IMR-90 (cell line): ENCODE results near the gene SH2D5. TPM values are rescaled to one million over a fixed set of nuclear protein-coding genes. Genes with fewer than 3 reads are reported as not detected.

Experiments
- ATAC-seq: fragments of 200-7000 bp; cut with Tn5 transposase; 2 replicates; pipeline ENCODE4 v1.9.1; 2020; ENCODE audit warnings: low read depth, mild to moderate bottlenecking, moderate library complexity
- BruUV-seq: library from RNA; stranded (reverse); fragments of 400-500 nt; replicated peaks from 2 replicates; lab custom pipeline; 2021; lab: Mats Ljungman, UMichigan
- CTCF ChIA-PET: fragments of 300-600 bp; formaldehyde crosslinking; extraction: SDS; loops from one replicate; lab custom pipeline; 2021; ENCODE audit warnings: antibody characterized with exemption; lab: Yijun Ruan, JAX
- POLR2A ChIA-PET: fragments of 300-600 bp; sonication (Branson Sonifier 250); formaldehyde crosslinking; loops from one replicate; lab custom pipeline; 2022; ENCODE audit warnings: antibody characterized with exemption; ENCODE audit not compliant: unreplicated experiment; lab: Charles Lee
- DNase-seq: peaks from one replicate; pipeline ENCODE4 v3.0.0; 2013
- H2AFZ ChIP-seq: replicated peaks from 2 replicates; pipeline ENCODE3; 2013; ENCODE audit warnings: low read length, mild to moderate bottlenecking; ENCODE audit not compliant: poor library complexity
- H2AK5ac ChIP-seq: 2 replicates; pipeline ENCODE4 v1.6.1; 2013; ENCODE audit warnings: low read depth, low read length, inconsistent platforms
- H2AK9ac ChIP-seq: replicated peaks from 2 replicates; pipeline ENCODE3; 2013; ENCODE audit warnings: mild to moderate bottlenecking, low read depth, low read length, moderate library complexity; ENCODE audit not compliant: poor library complexity
- H2BK120ac ChIP-seq: 2 replicates; pipeline ENCODE4 v1.6.1; 2013; ENCODE audit warnings: low read depth, low read length, inconsistent platforms
- H2BK15ac ChIP-seq: 3 replicates; pipeline ENCODE4 v1.6.1; 2013; ENCODE audit warnings: low read depth, low read length, inconsistent platforms
- H2BK20ac ChIP-seq: 2 replicates; pipeline ENCODE4 v1.6.1; 2013; ENCODE audit warnings: low read depth, mild to moderate bottlenecking, inconsistent platforms, low read length, moderate library complexity
- H2BK5ac ChIP-seq: 2 replicates; pipeline ENCODE4 v1.6.1; 2013; ENCODE audit warnings: mild to moderate bottlenecking, low read depth, low read length, inconsistent platforms; ENCODE audit not compliant: poor library complexity, severe bottlenecking
- H3K14ac ChIP-seq: replicated peaks from 2 replicates; pipeline ENCODE4 v1.6.1; 2013; ENCODE audit warnings: low read depth, low read length, inconsistent platforms
- H3K18ac ChIP-seq: 2 replicates; pipeline ENCODE4 v1.6.1; 2013; ENCODE audit warnings: low read depth, low read length, control low read depth
- H3K23ac ChIP-seq: 2 replicates; pipeline ENCODE4 v1.6.1; 2013; ENCODE audit warnings: low read depth, low read length, inconsistent platforms
- H3K27ac ChIP-seq: 2 replicates; pipeline ENCODE4 v1.5.1; 2013; ENCODE audit warnings: mild to moderate bottlenecking, control low read depth, low read length; ENCODE audit not compliant: insufficient read depth
- H3K27me3 ChIP-seq: 2 replicates; pipeline ENCODE4 v1.6.1; 2013; ENCODE audit warnings: low read length; ENCODE audit not compliant: control insufficient read depth, insufficient read depth
- H3K36me3 ChIP-seq: 2 replicates; pipeline ENCODE4 v1.6.1; 2013; ENCODE audit warnings: low read length, mixed read lengths; ENCODE audit not compliant: control insufficient read depth, insufficient read depth
- H3K4ac ChIP-seq: 2 replicates; pipeline ENCODE4 v1.6.1; 2013; ENCODE audit warnings: low read depth, low read length, inconsistent platforms
- H3K4me1 ChIP-seq: 2 replicates; pipeline ENCODE4 v1.6.1; 2013; ENCODE audit warnings: low read length, mixed read lengths; ENCODE audit not compliant: control insufficient read depth, insufficient read depth
- H3K4me2 ChIP-seq: 2 replicates; pipeline ENCODE4 v1.6.1; 2013; ENCODE audit warnings: low read depth, mild to moderate bottlenecking, control low read depth, low read length, moderate library complexity
- H3K4me3 ChIP-seq: 2 replicates; pipeline ENCODE4 v1.5.1; 2013; ENCODE audit warnings: low read depth, mild to moderate bottlenecking, control low read depth, low read length, moderate library complexity; ENCODE audit not compliant: insufficient read depth
- H3K56ac ChIP-seq: 2 replicates; pipeline ENCODE4 v1.6.1; 2013; ENCODE audit warnings: low read length, inconsistent platforms; ENCODE audit not compliant: insufficient read depth; ENCODE audit errors: extremely low read depth
- H3K79me1 ChIP-seq, 2 experiments: 2 replicates each; pipeline ENCODE4 v1.6.1; 2013; ENCODE audit warnings: low read length in 2 of 2, inconsistent platforms in 1 of 2, low read depth in 1 of 2
- H3K9ac ChIP-seq: 2 replicates; pipeline ENCODE4 v1.6.1; 2013; ENCODE audit warnings: low read depth, low read length, control low read depth
- H3K9me1 ChIP-seq: 2 replicates; pipeline ENCODE4 v1.6.1; 2013; ENCODE audit warnings: low read length, inconsistent platforms; ENCODE audit not compliant: insufficient read depth
- H3K9me3 ChIP-seq: 2 replicates; pipeline ENCODE4 v1.6.1; 2013; ENCODE audit warnings: low read length; ENCODE audit not compliant: control insufficient read depth, insufficient read depth
- H4K20me1 ChIP-seq: 2 replicates; pipeline ENCODE4 v1.6.1; 2013; ENCODE audit warnings: low read length, inconsistent platforms; ENCODE audit not compliant: insufficient read depth
- H4K5ac ChIP-seq: 2 replicates; pipeline ENCODE4 v1.6.1; 2013; ENCODE audit warnings: mild to moderate bottlenecking, low read depth, low read length, control low read depth
- H4K8ac ChIP-seq, 2 experiments: 2 replicates each; pipeline ENCODE4 v1.6.1; 2013; ENCODE audit warnings: low read depth in 2 of 2, low read length in 2 of 2, control low read depth in 1 of 2, inconsistent platforms in 1 of 2
- H4K91ac ChIP-seq: 2 replicates; pipeline ENCODE4 v1.6.1; 2013; ENCODE audit warnings: low read depth, low read length, inconsistent platforms; ENCODE audit not compliant: insufficient read depth
- BHLHE40 ChIP-seq: fragments of 150-350 bp; IDR thresholded peaks from 2 replicates; pipeline ENCODE4 v1.6.1; 2016; ENCODE audit warnings: mild to moderate bottlenecking, low read depth, low read length
- CEBPB ChIP-seq: IDR thresholded peaks from 2 replicates; pipeline ENCODE4 v1.6.1; 2012; ENCODE audit warnings: low read depth, low read length, improper control_type of control experiment
- CHD1 ChIP-seq: IDR thresholded peaks from 2 replicates; pipeline ENCODE4 v1.6.1; 2012; ENCODE audit warnings: low read depth, low read length, improper control_type of control experiment
- CTCF ChIP-seq: conservative IDR thresholded peaks from 2 replicates; pipeline ENCODE4 v1.5.1; 2012; ENCODE audit warnings: mild to moderate bottlenecking, low read depth, low read length, improper control_type of control experiment
- FOS ChIP-seq: fragments of 150-350 bp; IDR thresholded peaks from 2 replicates; pipeline ENCODE4 v1.6.1; 2016; ENCODE audit warnings: low read depth, low read length
- MAFK ChIP-seq: IDR thresholded peaks from 2 replicates; pipeline ENCODE4 v1.6.1; 2012; ENCODE audit warnings: low read depth, low read length, improper control_type of control experiment
- MAZ ChIP-seq: IDR thresholded peaks from 2 replicates; pipeline ENCODE4 v1.6.1; 2012; ENCODE audit warnings: low read depth, mild to moderate bottlenecking, low read length, improper control_type of control experiment, moderate library complexity, borderline replicate concordance
- MXI1 ChIP-seq: IDR thresholded peaks from 2 replicates; pipeline ENCODE4 v1.6.1; 2012; ENCODE audit warnings: low read depth, mild to moderate bottlenecking, low read length, moderate library complexity, borderline replicate concordance
- RAD21 ChIP-seq: IDR thresholded peaks from 2 replicates; pipeline ENCODE4 v1.6.1; 2012; ENCODE audit warnings: low read length, improper control_type of control experiment
- RFX5 ChIP-seq: IDR thresholded peaks from 2 replicates; pipeline ENCODE4 v1.8.0; 2012; ENCODE audit warnings: low read depth, mild to moderate bottlenecking, low read length, moderate library complexity
- SMC3 ChIP-seq: fragments of 150-350 bp; IDR thresholded peaks from 2 replicates; pipeline ENCODE4 v1.6.1; 2016; ENCODE audit warnings: low read depth, mild to moderate bottlenecking, antibody characterized with exemption, low read length, moderate library complexity
- USF2 ChIP-seq: fragments of 150-350 bp; IDR thresholded peaks from 2 replicates; pipeline ENCODE4 v1.6.1; 2017; ENCODE audit warnings: mild to moderate bottlenecking, antibody characterized with exemption, low read length, low read depth
- WGBS, 2 experiments: methylation state at CpG; one replicate each; pipeline versions ENCODE4 v1.1.5 to v1.1.7; 2013; ENCODE audit warnings: missing lambda C conversion rate in 2 of 2; ENCODE audit not compliant: insufficient read length in 1 of 2; ENCODE audit errors: extremely low coverage in 2 of 2; 5-methylcytosine and 5-hydroxymethylcytosine counted together
- dilution Hi-C: fragments of 300-500 bp; cut with HindIII; formaldehyde crosslinking; loops from one replicate; pipeline ENCODE4 v1.14.3; 2018; ENCODE audit warnings: low sequenced_read_pairs; ENCODE audit not compliant: unreplicated experiment
- in situ Hi-C: fragments of 300-500 bp; cut with MboI; formaldehyde crosslinking; loops from 3 replicates; pipeline ENCODE4 v1.14.3; 2019; ENCODE audit warnings: low sequenced_read_pairs, inconsistent platforms, mixed read lengths
- intact Hi-C: fragments of 100-400 bp; cut with micrococcal nuclease; formaldehyde crosslinking; loops from 2 replicates; pipeline ENCODE4 v1.10.0; 2022
- polyA plus RNA-seq, 3 experiments: library from polyadenylated mRNA; depleted of rRNA; stranded (reverse); fragments of >200 nt; gene quantifications; 2 replicates each; pipeline ENCODE4 v1.2.3, GENCODE V29; 2012; ENCODE audit warnings: low replicate concordance in 1 of 3
- total RNA-seq: library from RNA; depleted of rRNA; stranded (reverse); fragments of >200 nt; gene quantifications from 2 replicates; pipeline ENCODE4 v1.2.3, GENCODE V29; 2012
- TF ChIP-seq, protein P1 (sequence below): fragments of 150-350 bp; IDR thresholded peaks from 2 replicates; pipeline ENCODE4 v1.6.1; 2016; ENCODE audit warnings: low read depth, mild to moderate bottlenecking, low read length, moderate library complexity, borderline replicate concordance

SH2D5 gene
- total and polyA plus RNA-seq, 2 of the 4 experiments (the other 2 are of a cell fraction): 7.2 to 14.4 TPM

GRCh38 chr1:20728371-20729154 lies 3.9 kb downstream of the SH2D5 start:
- no TSS peak for BruUV-seq
- Histone ChIP-seq H3K9ac (no peak overlapping the region), H3K14ac (no peak overlapping the region), H3K9me1 (peaks cover 9% of the 10 kb centered on the region; the same call in 1 of the 2 replicates), H3K4me3 (no peak overlapping the region), H3K23ac (no peak overlapping the region), H2AK5ac (no peak overlapping the region), H4K5ac (no peak overlapping the region), H2BK15ac (no peak overlapping the region), H4K20me1 (no peaks in the 10 kb centered on the region; the same call in 1 of the 2 replicates), H2AFZ (no peak overlapping the region), H3K4me1 (peaks cover 11% of the 10 kb centered on the region), H3K27ac (no peak overlapping the region), H2AK9ac (peak overlapping the region; percentile 8), H2BK5ac (no peak overlapping the region), H3K27me3 (no peaks in the 10 kb centered on the region), H3K4me2 (no peak overlapping the region), H3K9me3 (no peaks in the 10 kb centered on the region), H3K56ac (no peak overlapping the region), H2BK120ac (no peak overlapping the region), H3K79me1 (peaks cover 0 to 31% of the 10 kb centered on the region in 2 experiments; a peak in 2 of 4 replicates), H2BK20ac (no peak overlapping the region), H3K36me3 (no peaks in the 10 kb centered on the region), H4K91ac (no peak overlapping the region), H3K18ac (no peak overlapping the region), H4K8ac (no peak overlapping the region), H3K4ac (no peak overlapping the region)
- DNase-seq: no peak
- POLR2A ChIA-PET: no interaction called here
- no peak for ATAC-seq
- in situ Hi-C loops (no loop called here), intact Hi-C loops (no loop called here), dilution Hi-C loops (no loop called here)
- TF ChIP-seq BHLHE40 (no peak), SMC3 (no peak), RFX5 (no peak), CEBPB (no peak), RAD21 (no peak), MXI1 (no peak), FOS (no peak), CTCF (no peak), USF2 (no peak), CHD1 (no peak), MAFK (no peak), MAZ (no peak)
- TF ChIP-seq, protein P1, sequence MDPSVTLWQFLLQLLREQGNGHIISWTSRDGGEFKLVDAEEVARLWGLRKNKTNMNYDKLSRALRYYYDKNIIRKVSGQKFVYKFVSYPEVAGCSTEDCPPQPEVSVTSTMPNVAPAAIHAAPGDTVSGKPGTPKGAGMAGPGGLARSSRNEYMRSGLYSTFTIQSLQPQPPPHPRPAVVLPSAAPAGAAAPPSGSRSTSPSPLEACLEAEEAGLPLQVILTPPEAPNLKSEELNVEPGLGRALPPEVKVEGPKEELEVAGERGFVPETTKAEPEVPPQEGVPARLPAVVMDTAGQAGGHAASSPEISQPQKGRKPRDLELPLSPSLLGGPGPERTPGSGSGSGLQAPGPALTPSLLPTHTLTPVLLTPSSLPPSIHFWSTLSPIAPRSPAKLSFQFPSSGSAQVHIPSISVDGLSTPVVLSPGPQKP: no peak
- CTCF ChIA-PET: interaction anchor here (1.5 to 2.0 kb wide), 2 partner anchors 10 to 32 kb away, joined by 3 to 6 read pairs; no protein-coding TSS in a partner anchor
- 74% methylated on average over 4 of the region's 9 CpGs; no CpG with 5 or more reads in 1 of the 2 experiments for WGBS, 2 experiments
